HEK293 (cell line): ENCODE results near the gene CS.
A peak's percentile ranks its signal among the peaks of the same experiment; 100 is the strongest.

Source experiments
- CTCF ChIA-PET: fragments of 350-600 bp; formaldehyde crosslinking; extraction: SDS; loops from one replicate; lab custom pipeline; 2021; ENCODE audit warnings: antibody characterized with exemption; lab: Yijun Ruan, JAX
- POLR2A ChIA-PET: fragments of 300-600 bp; formaldehyde crosslinking; extraction: SDS; loops from one replicate; lab custom pipeline; 2020; ENCODE audit warnings: antibody characterized with exemption, inconsistent platforms; lab: Yijun Ruan, JAX
- H3K27ac ChIP-seq: fragments of 200-500 bp; sonication (Bioruptor generic); 2 replicates; pipeline ENCODE4 v1.5.1; 2014; ENCODE audit warnings: low read depth, low read length, control low read depth, inconsistent platforms; ENCODE audit errors: extremely low read depth
- H3K36me3 ChIP-seq, 2 experiments: fragments of 200-500 bp in 1 of 2; sonication (Bioruptor generic) in 1 of 2; 1 replicate in 1 of 2; 2 replicates in 1 of 2; pipeline ENCODE4 v1.5.1; 2014 to 2017; ENCODE audit warnings: inconsistent platforms in 2 of 2, low read length in 2 of 2; ENCODE audit not compliant: control insufficient read depth in 2 of 2, insufficient read depth in 1 of 2
- H3K4me1 ChIP-seq: fragments of 200-500 bp; sonication (Bioruptor generic); 2 replicates; pipeline ENCODE4 v1.5.1; 2014; ENCODE audit warnings: mild to moderate bottlenecking, low read length, inconsistent platforms; ENCODE audit not compliant: control insufficient read depth, insufficient read depth
- H3K4me3 ChIP-seq: 2 replicates; pipeline ENCODE4 v1.5.1; 2011; ENCODE audit warnings: low read depth, mild to moderate bottlenecking, control low read depth, low read length, moderate library complexity
- H3K9me3 ChIP-seq: fragments of 200-500 bp; sonication (Bioruptor generic); 2 replicates; pipeline ENCODE4 v1.5.1; 2014; ENCODE audit warnings: low read depth, low read length, inconsistent platforms; ENCODE audit not compliant: control insufficient read depth, insufficient read depth
- EGR2 ChIP-seq: fragments of 450-650 bp; formaldehyde crosslinking; IDR thresholded peaks from 2 replicates; pipeline ENCODE4 v1.5.1; 2016; ENCODE audit warnings: low read depth, missing biosample characterization, missing genetic modification characterization
- GLIS1 ChIP-seq: fragments of 450-650 bp; formaldehyde crosslinking; IDR thresholded peaks from 2 replicates; pipeline ENCODE4 v1.5.1; 2016; ENCODE audit warnings: missing biosample characterization, missing genetic modification characterization
- MYNN ChIP-seq: fragments of 450-650 bp; formaldehyde crosslinking; IDR thresholded peaks from 2 replicates; pipeline ENCODE4 v1.5.1; 2016; ENCODE audit warnings: missing biosample characterization, missing genetic modification characterization, borderline replicate concordance
- ZIC2 ChIP-seq: fragments of 450-650 bp; formaldehyde crosslinking; IDR thresholded peaks from 2 replicates; pipeline ENCODE4 v1.5.1; 2016; ENCODE audit warnings: missing biosample characterization, missing genetic modification characterization
- ZNF112 ChIP-seq: fragments of 450-650 bp; formaldehyde crosslinking; IDR thresholded peaks from 2 replicates; pipeline ENCODE4 v1.5.0; 2017; ENCODE audit warnings: missing biosample characterization, missing genetic modification characterization
- ZNF121 ChIP-seq: fragments of 450-650 bp; formaldehyde crosslinking; IDR thresholded peaks from 2 replicates; pipeline ENCODE4 v1.5.1; 2016; ENCODE audit warnings: missing biosample characterization, missing genetic modification characterization
- ZNF404 ChIP-seq: fragments of 450-650 bp; formaldehyde crosslinking; IDR thresholded peaks from 2 replicates; pipeline ENCODE4 v1.5.1; 2017; ENCODE audit warnings: missing biosample characterization, missing genetic modification characterization
- ZNF48 ChIP-seq: fragments of 450-650 bp; formaldehyde crosslinking; IDR thresholded peaks from 2 replicates; pipeline ENCODE4 v1.5.1; 2016; ENCODE audit warnings: missing biosample characterization, missing genetic modification characterization
- ZNF560 ChIP-seq: fragments of 450-650 bp; formaldehyde crosslinking; IDR thresholded peaks from 2 replicates; pipeline ENCODE4 v1.5.1; 2017; ENCODE audit warnings: missing biosample characterization, missing genetic modification characterization, borderline replicate concordance
- ZNF707 ChIP-seq: fragments of 450-650 bp; formaldehyde crosslinking; IDR thresholded peaks from 2 replicates; pipeline ENCODE4 v1.5.1; 2016; ENCODE audit warnings: missing biosample characterization, missing genetic modification characterization
- TF ChIP-seq, protein P1 (sequence below): fragments of 450-650 bp; formaldehyde crosslinking; IDR thresholded peaks from 2 replicates; pipeline ENCODE4 v1.5.1; 2016; ENCODE audit warnings: missing biosample characterization, missing genetic modification characterization
- TF ChIP-seq, protein P2 (sequence below): fragments of 450-650 bp; formaldehyde crosslinking; IDR thresholded peaks from 2 replicates; pipeline ENCODE4 v1.5.1; 2016; ENCODE audit warnings: missing biosample characterization, missing genetic modification characterization

CS gene

DNA sequence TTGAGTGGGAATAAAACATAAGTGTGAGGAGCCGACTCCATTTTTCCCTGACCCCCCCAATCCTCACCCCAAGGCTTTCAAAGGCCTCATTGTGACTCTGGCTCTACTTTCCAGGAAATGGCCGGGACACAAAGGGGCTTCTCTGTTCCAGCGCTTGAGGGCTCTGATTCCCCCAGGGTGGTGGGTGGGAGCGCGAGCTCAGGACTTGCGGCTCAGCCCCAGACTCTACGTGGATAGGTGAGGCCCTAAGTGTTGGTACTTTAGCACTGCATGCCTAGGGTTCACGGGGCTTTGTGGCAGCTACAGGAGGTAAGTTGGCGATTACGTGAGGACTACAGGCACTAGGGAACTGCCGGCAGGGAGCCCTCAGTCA is 15.1 kb upstream of the CS start:
- peaks cover 30 to 59% of the 10 kb centered on the region in 2 experiments for H3K36me3 ChIP-seq
- CTCF ChIA-PET = interaction anchor here (1.3 to 2.8 kb wide), 2 partner anchors 149 to 153 kb away, joined by 8 to 22 read pairs; partner anchors contain the start of gene SPRYD4

DNA sequence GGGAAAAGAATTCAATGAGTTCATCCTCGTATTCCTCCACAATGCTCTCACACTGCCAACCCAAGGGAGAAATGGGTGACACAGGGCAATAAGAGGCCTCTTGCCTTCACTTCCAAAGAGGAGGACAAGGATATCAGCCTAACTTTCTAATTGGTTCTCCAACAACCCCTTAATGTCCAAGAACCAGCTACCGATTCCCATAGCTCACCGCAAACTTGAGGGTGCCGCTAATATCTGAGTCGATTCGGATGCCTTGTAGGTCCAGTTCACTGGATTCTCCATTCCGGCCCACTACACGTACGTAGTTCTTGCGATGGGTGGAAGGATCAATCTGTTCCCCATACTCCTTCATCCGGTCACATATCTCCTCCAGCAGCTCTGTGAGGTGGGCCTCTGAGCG is 10.9 kb upstream of the CS start:
- Histone ChIP-seq H3K27ac (no peak overlapping the region), H3K4me3 (no peak overlapping the region), H3K9me3 (no peaks in the 10 kb centered on the region), H3K4me1 (no peaks in the 10 kb centered on the region; the same call in 1 of the 2 replicates), H3K36me3 (peaks cover 63 to 66% of the 10 kb centered on the region in 2 experiments)
- ChIA-PET CTCF (interaction anchor here (0.6 to 1.0 kb wide), 3 partner anchors 11 to 187 kb away, joined by 3 read pairs; partner anchors contain the start of gene MYL6), POLR2A (interaction anchor here (0.5 to 1.6 kb wide), 4 partner anchors 49 to 482 kb away, joined by 3 to 6 read pairs (median 4); partner anchors contain the start of genes RNF41, SMARCC2 and STAT2)
- no peak for TF ChIP-seq MYNN

More for the DNA sequence above, 15.1 kb upstream of the CS start:
- POLR2A ChIA-PET = interaction anchor here (0.6 to 2.9 kb wide), 21 partner anchors 9 to 318 kb away, joined by 3 to 46 read pairs (median 5); partner anchors contain the start of genes GLS2, IL23A, PA2G4 and PAN2
- TF ChIP-seq ZNF560 (tag by site-specific recombination) (no peak), ZNF707 (tag by site-specific recombination) (no peak), ZNF48 (tag by site-specific recombination) (no peak), EGR2 (tag by site-specific recombination) (no peak)
- H3K9me3 ChIP-seq = no peaks in the 10 kb centered on the region
- H3K4me1 ChIP-seq = no peaks in the 10 kb centered on the region; the same call in 1 of the 2 replicates
- H3K27ac ChIP-seq = peak overlapping the region; percentile 76
- peak overlapping the region; percentile 91 for H3K4me3 ChIP-seq

DNA sequence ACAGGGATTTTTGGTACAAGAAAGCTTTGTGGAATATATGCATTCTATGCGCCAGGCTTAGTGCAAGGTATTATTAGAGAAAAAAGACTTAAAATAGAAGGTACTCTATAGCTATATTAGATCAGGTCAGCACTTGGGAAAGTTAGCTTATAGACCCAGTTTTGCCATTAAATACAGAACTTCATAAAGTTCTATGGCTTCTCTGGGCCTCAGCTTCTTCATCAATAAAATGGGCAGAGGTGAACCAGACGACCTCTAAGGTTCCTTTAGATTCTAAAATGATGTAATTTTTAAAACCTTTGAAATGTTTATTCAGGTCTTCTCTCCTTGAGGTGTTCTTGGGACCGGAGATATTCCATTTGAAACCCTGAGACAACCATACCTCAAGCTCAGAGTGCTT is 8.6 kb upstream of the CS start:
- POLR2A ChIA-PET = interaction anchor here (0.5 to 1.1 kb wide), 4 partner anchors 51 to 820 kb away, joined by 3 to 5 read pairs (median 4); partner anchors contain the start of genes LRP1, RNF41 and STAT2
- CTCF ChIA-PET = interaction anchor here (0.6 to 1.4 kb wide), 4 partner anchors 10 to 155 kb away, joined by 4 to 5 read pairs (median 4); no protein-coding TSS in a partner anchor
- Histone ChIP-seq H3K4me1 (no peaks in the 10 kb centered on the region), H3K9me3 (no peaks in the 10 kb centered on the region), H3K36me3 (peaks cover 72% of the 10 kb centered on the region in 2 experiments), H3K27ac (no peak overlapping the region), H3K4me3 (no peak overlapping the region)
- TF ChIP-seq GLIS1 (tag by site-specific recombination) (no peak), ZNF112 (tag by site-specific recombination) (no peak), ZNF404 (no peak)
- TF ChIP-seq, protein P1, sequence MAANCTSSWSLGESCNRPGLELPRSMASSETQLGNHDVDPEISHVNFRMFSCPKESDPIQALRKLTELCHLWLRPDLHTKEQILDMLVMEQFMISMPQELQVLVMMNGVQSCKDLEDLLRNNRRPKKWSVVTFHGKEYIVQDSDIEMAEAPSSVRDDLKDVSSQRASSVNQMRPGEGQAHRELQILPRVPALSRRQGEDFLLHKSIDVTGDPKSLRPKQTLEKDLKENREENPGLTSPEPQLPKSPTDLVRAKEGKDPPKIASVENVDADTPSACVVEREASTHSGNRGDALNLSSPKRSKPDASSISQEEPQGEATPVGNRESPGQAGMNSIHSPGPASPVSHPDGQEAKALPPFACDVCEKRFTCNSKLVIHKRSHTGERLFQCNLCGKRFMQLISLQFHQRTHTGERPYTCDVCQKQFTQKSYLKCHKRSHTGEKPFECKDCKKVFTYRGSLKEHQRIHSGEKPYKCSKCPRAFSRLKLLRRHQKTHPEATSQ (tag by site-specific recombination) = no peak
- TF ChIP-seq, protein P2, sequence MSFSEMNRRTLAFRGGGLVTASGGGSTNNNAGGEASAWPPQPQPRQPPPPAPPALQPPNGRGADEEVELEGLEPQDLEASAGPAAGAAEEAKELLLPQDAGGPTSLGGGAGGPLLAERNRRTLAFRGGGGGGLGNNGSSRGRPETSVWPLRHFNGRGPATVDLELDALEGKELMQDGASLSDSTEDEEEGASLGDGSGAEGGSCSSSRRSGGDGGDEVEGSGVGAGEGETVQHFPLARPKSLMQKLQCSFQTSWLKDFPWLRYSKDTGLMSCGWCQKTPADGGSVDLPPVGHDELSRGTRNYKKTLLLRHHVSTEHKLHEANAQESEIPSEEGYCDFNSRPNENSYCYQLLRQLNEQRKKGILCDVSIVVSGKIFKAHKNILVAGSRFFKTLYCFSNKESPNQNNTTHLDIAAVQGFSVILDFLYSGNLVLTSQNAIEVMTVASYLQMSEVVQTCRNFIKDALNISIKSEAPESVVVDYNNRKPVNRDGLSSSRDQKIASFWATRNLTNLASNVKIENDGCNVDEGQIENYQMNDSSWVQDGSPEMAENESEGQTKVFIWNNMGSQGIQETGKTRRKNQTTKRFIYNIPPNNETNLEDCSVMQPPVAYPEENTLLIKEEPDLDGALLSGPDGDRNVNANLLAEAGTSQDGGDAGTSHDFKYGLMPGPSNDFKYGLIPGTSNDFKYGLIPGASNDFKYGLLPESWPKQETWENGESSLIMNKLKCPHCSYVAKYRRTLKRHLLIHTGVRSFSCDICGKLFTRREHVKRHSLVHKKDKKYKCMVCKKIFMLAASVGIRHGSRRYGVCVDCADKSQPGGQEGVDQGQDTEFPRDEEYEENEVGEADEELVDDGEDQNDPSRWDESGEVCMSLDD (tag by site-specific recombination) = no peak

DNA sequence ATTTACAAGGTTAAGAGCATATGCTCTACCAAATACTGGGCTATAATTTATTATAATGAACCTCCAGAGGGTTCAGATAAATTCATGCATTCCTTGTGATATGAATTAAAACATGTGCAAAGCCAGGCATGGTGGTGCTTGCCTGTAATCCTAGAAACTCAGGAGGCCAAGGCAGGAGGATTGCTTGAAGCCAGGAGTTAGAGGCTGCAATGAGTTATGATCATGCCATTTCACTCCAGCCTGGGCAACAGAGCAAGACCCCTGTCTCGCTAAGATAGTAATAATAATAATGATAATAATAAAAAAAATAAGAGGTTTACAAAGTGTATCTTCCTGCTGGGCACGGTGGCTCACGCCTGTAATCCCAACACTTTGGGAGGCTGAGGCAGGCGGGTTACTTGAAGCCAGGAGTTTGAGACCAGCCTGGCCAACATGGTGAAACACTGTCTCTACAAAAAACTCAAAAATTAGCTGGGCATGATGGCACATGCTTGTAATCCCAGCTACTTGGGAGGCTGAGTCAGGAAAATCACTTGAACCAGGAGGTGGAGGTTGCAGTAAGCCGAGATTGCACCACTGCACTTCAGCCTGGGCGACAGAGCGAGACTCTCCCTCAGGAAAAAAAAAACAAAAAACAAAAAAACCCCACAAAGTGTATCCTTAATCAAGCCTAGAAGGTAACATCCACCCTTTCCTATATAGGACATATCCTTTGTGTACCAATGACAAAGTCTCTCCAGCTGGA is 7.3 kb upstream of the CS start:
- peak; percentile 74; the same call in 1 of the 2 replicates for TF ChIP-seq ZNF121 (tag by site-specific recombination)
- no peak for TF ChIP-seq ZIC2 (tag by site-specific recombination)
- Histone ChIP-seq H3K27ac (no peak overlapping the region), H3K36me3 (peaks cover 66 to 67% of the 10 kb centered on the region in 2 experiments), H3K4me1 (no peaks in the 10 kb centered on the region), H3K4me3 (no peak overlapping the region), H3K9me3 (no peaks in the 10 kb centered on the region)
- CTCF ChIA-PET = interaction anchor here (0.6 to 1.2 kb wide), 2 partner anchors 118 to 188 kb away, joined by 4 read pairs; partner anchors contain the start of gene SMARCC2
- POLR2A ChIA-PET = interaction anchor here (1.6 kb wide), 1 partner anchor 26 kb away, joined by 3 read pairs; the partner anchor contains the start of gene PAN2
